ENCODE measurements around the gene RAB6D.
"Not testable (repeated sequence)": the region's sequence is repeated elsewhere in the genome, so short reads cannot be mapped to it uniquely, and the experiment has no call there.

RAB6D gene

DNA sequence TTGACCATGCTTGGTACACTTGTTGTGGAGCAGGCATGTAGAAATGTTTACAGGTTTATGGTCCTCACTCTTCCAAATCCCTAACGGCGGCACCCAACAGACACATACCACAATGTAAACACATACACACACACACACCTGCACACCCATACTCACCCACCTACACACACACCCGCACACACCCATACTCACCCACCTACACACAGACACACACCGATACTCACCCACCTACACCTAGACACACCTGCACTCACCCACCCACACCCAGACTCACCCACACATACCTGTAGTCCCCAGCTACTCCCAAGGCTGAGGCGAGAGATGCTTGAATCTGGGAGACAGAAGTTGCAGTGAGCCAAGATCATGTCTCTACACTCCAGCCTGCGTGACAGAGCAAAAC, 1.5 kb upstream of the RAB6D start:
- DNase-seq: no peak

DNA sequence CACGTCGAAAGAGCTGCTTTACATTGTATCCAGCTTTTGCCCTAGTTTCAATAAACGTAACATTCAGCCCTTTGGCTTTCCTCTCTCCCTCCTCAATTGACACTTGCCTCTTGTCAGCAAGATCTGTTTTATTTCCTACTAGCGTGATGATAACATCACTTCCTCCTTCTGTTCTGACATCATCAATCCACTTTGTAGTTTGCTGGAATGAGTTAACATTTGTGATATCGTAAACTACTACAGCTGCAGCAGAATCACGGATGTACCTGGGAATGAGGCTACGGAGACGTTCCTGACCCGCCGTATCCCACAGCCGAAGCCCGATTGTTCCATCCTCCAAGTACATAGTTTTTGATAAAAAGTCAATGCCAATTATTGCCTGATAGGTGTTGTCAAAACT, 755 bp downstream of the RAB6D start:
- DNase-seq: not testable (repeated sequence)

DNA sequence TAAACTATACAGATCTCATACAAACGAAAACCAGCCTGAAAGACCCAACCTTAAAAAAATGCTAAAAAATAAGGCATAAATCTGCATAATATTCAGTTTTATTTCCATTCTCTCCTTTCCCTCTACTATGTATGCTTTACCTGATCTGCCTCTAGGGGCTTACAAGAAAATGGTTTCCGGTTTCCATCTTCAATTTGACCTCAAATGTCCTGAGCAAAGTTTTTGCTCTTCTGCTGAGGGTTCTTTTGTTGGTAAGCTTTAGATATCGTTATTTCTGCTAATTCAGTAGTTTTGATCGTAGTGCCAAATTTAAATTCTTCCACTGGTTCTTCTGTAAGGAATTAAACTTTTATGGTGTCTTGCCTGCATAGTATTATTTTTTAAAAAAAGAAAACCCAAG, 2.2 kb downstream of the RAB6D start:
- DNase-seq: not testable (repeated sequence)

DNA sequence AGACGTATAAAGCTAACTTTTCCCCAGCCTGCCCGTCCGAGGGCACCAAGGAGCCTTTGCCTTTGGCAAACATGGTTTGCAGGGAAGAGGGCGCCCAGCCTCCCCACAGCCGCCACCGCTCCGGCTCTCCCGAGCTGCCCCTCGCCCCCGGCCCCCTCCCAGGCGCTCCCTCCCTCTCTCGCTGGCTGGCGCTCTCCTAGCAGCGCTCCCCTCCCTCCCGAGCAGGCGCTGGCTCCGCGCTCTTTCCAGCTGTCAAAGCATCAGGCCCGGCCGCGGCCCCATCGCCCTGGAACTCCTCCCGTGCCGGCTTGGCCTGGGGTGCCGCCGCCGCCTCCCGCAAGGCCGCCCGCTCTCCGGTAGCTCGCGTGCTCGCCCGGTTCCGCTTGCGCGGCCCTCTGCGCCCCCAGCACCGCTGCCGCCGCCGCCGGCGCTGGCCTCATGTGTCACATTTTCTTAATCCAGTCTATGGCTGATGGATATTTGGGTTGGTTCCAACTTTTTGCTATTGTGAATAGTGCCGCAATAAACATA, 10.7 kb downstream of the RAB6D start:
- not testable (repeated sequence) for DNase-seq

DNA sequence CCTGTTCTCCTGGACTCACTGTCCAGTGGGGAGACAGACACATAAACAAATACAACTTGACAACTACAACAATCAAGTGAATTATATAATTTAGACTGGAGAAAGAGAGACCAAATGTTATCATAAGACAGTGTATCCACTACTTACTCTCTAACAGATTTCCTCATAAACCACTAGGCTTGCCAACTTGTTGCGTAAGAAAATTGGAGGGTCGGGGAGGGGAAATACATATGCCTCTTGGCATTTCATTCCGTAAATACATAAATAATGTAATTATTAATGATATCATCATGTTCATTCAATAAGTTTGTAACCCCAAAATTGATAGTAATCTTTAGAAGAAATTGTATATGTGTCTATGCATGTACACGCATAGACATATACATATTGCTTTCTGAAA, 14.9 kb downstream of the RAB6D start:
- DNase-seq: no peak

DNA sequence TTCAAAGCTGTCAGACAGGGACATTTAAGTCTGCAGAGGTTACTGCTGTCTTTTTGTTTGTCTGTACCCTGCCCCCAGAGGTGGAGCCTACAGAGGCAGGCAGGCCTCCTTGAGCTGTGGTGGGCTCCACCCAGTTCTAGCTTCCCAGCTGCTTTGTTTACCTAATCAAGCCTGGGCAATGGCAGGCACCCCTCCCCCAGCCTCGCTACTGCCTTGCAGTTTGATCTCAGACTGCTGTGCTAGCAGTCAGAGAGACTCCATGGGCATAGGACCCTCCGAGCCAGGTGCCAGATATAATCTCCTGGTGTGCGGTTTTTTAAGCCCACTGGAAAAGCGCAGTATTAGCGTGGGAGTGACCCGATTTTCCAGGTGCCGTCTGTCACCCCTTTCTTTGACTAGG, 16.9 kb downstream of the RAB6D start:
- not testable (repeated sequence) for DNase-seq

DNA sequence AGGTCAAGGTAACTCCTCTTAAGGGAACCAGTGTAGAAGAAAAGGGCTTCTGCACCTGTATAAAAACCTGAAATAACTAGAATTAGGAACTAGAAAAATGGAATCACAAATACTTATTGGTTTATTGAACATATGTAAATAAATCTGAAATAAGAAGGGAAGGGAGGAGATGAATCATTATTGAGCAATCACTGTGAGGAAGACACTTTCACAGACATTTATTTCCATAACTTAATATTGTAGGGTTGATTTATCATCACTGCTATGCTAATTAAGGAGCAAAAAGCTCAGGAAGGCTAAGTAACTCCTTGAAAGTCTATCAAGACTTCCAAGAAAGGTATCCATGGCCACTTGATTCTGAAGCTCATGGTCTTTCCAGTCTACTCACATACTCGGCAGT, 24.7 kb downstream of the RAB6D start:
- not testable (repeated sequence) for DNase-seq

DNA sequence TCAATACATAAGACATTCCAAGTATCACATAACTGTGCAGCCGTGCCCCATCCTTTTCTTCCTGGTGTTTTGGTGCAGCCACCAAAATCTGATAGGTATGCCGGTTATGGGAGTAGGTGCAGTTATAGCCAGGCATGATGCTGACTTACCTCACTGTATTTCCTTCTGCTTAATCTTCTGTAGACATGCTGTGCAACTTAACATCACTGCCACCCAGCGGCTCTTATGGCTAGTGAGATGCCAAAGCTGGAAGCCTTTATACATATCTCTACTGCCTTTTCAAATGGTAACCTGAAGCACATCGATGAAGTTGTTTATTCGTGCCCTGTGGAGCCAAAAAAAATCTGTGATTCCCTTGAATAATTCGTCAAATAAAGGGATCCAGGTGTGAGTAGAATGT, 28.6 kb downstream of the RAB6D start:
- DNase-seq: not testable (repeated sequence)

DNA sequence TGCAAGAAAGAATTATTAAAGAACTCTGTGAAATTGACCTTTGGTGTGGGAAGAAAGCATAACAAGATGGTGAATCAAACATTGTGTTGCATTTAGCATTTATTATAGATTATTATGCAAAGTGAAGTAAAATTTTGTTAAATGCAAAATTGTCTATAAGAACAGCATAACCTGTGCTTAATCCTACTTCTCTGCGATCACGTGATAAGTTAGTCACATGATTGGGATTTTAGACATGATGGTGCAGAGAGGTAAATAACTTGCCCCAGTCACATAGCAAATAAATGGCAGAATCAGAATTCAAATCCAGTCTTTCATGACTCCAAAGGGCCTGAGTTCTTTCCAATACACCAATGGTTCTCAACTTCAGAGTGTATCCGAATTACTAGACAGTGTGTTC, 31.3 kb downstream of the RAB6D start:
- not testable (repeated sequence) for DNase-seq

DNA sequence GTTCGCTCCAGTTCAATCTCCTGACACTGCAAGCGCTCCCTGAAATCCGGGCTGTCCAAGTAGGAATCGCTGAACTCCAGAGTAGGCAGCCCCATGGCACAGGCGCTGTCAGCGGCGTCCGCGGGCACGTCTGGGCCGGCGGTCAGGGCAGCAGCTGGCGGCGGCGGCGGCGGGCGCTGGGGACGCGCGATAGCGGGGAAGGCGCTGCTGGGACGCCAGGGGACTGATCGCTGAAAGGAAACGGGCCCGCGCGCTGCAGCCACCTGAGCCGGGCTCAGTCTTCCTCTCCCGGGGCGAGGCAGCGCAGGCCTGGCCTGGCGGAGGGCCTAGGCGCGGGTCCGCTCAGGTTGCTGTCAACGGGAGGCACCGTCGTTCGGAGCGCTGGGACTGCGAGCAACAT, 33.0 kb downstream of the RAB6D start:
- not testable (repeated sequence) for DNase-seq

DNA sequence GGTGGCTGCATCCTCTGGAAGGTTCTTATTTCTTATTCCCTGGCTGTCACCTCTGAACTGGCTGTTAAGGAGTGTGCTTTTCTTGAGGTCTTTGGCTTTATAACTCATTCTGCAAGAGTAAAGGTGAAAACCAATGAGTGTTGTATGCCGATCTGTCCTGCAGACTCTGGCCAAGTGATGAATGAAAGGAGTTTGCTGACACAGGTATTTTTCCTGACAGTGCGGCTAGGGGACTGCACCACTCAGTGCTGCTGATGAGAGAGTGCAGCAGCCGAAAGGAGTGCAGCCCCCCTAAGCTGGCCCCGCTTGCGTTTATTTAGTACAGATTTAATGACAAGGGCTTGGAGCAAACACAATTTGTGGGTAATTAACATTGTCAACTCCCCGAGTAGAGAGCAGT, 41.8 kb downstream of the RAB6D start:
- DNase-seq: no peak

DNA sequence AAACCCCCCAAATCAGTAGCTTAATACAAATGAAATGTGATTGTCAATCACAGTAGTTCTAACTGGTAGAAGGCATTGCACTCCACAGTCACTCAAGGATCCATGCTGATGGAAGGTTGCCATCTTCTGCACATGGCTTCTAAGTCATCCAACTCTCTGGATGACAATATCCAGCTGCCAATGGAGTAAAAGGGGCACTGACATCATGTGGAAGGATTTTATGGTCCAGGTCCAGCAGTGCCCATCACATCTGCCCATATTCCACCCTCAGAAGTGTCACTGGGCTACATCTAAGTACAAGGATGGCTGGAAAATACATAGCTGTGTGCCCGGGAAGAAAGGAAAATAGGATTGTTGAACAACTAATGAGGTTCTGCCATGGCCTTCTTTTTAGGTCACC, 42.6 kb downstream of the RAB6D start:
- DNase-seq: not testable (repeated sequence)

DNA sequence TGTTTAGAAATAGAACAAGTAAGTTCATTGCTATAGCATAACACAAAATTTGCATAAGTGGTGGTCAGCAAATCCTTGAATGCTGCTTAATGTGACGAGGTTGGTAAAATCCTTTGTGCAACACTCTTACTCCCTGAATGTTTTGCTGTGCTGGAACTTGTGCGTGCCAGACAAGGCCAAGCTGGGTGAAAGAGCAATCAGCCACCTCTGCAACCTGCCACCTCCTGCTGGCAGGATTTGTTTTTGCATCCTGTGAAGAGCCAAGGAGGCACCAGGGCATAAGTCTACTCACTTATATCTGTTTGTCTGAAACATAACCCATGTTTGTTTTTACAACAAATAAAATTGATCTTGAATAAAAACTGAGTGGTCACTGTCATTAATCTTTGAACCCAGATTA, 53.0 kb downstream of the RAB6D start:
- DNase-seq: not testable (repeated sequence)
